ENCODE data around the gene SUCO.

The SUCO gene

GRCh38 chr1:172628401-172628800 is 95.5 kb downstream of the SUCO start:
- Mint-ChIP-seq H3K27me3 (peaks cover 6% of the 10 kb centered on the region), H3K4me3 (no peak overlapping the region), H3K9me3 (ENCODE audit: low read depth) (no peaks in the 10 kb centered on the region), H3K27ac (no peak overlapping the region), H3K4me1 (ENCODE audit: low read depth) (peaks cover 41% of the 10 kb centered on the region), H3K36me3 (peaks cover 2% of the 10 kb centered on the region)

GRCh38 chr1:172629170-172629569 is 96.2 kb downstream of the SUCO start:
- Mint-ChIP-seq H3K9me3 (ENCODE audit: low read depth) (no peaks in the 10 kb centered on the region), H3K4me1 (ENCODE audit: low read depth) (peaks cover 41% of the 10 kb centered on the region), H3K27ac (peak overlapping the region; percentile 55), H3K4me3 (no peak overlapping the region), H3K27me3 (peaks cover 6% of the 10 kb centered on the region), H3K36me3 (peaks cover 2% of the 10 kb centered on the region)

- peaks cover 41% of the 10 kb centered on the region for H3K4me1 Mint-ChIP-seq (ENCODE audit: low read depth)
- H3K4me3 Mint-ChIP-seq, result no peak overlapping the region
- H3K27ac Mint-ChIP-seq, result peak overlapping the region; percentile 55
- no peaks in the 10 kb centered on the region for H3K9me3 Mint-ChIP-seq (ENCODE audit: low read depth)
- peaks cover 2% of the 10 kb centered on the region for H3K36me3 Mint-ChIP-seq
- peaks cover 6% of the 10 kb centered on the region for H3K27me3 Mint-ChIP-seq
Measured at GRCh38 chr1:172629638-172630037, 96.7 kb downstream of the SUCO start.

- H3K9me3 Mint-ChIP-seq (ENCODE audit: low read depth), result no peaks in the 10 kb centered on the region
- no peak overlapping the region for H3K4me3 Mint-ChIP-seq
- H3K36me3 Mint-ChIP-seq, result peaks cover 2% of the 10 kb centered on the region
- peaks cover 41% of the 10 kb centered on the region for H3K4me1 Mint-ChIP-seq (ENCODE audit: low read depth)
- H3K27ac Mint-ChIP-seq, result peak overlapping the region; percentile 3
- peaks cover 6% of the 10 kb centered on the region for H3K27me3 Mint-ChIP-seq
Measured at GRCh38 chr1:172630056-172630818, 97.3 kb downstream of the SUCO start.

GRCh38 chr1:172630868-172631267 is 97.9 kb downstream of the SUCO start:
- H3K27me3 Mint-ChIP-seq, result peaks cover 4% of the 10 kb centered on the region
- no peaks in the 10 kb centered on the region for H3K9me3 Mint-ChIP-seq (ENCODE audit: low read depth)
- H3K4me3 Mint-ChIP-seq, result no peak overlapping the region
- peak overlapping the region; percentile 13 for H3K27ac Mint-ChIP-seq
- peaks cover 41% of the 10 kb centered on the region for H3K4me1 Mint-ChIP-seq (ENCODE audit: low read depth)
- H3K36me3 Mint-ChIP-seq, result peaks cover 2% of the 10 kb centered on the region

GRCh38 chr1:172637522-172637921 is 104.6 kb downstream of the SUCO start:
- H3K9me3 Mint-ChIP-seq (ENCODE audit: low read depth), result peaks cover 7% of the 10 kb centered on the region
- H3K27me3 Mint-ChIP-seq, result no peaks in the 10 kb centered on the region
- peaks cover 6% of the 10 kb centered on the region for H3K36me3 Mint-ChIP-seq
- H3K27ac Mint-ChIP-seq, result peak overlapping the region; percentile 100
- peak overlapping the region; percentile 64 for H3K4me3 Mint-ChIP-seq
- peaks cover 64% of the 10 kb centered on the region for H3K4me1 Mint-ChIP-seq (ENCODE audit: low read depth)

GRCh38 chr1:172638249-172638648 is 105.3 kb downstream of the SUCO start:
- Mint-ChIP-seq H3K27me3 (no peaks in the 10 kb centered on the region), H3K9me3 (ENCODE audit: low read depth) (peaks cover 7% of the 10 kb centered on the region), H3K27ac (peak overlapping the region; percentile 100), H3K4me1 (ENCODE audit: low read depth) (peaks cover 69% of the 10 kb centered on the region), H3K4me3 (peak overlapping the region; percentile 71), H3K36me3 (peaks cover 6% of the 10 kb centered on the region)

GRCh38 chr1:172638885-172639831 is 106.2 kb downstream of the SUCO start:
- Mint-ChIP-seq H3K36me3 (peaks cover 6% of the 10 kb centered on the region), H3K4me1 (ENCODE audit: low read depth) (peaks cover 78% of the 10 kb centered on the region), H3K27ac (peak overlapping the region; percentile 100), H3K9me3 (ENCODE audit: low read depth) (peaks cover 7% of the 10 kb centered on the region), H3K4me3 (peak overlapping the region; percentile 71), H3K27me3 (no peaks in the 10 kb centered on the region)

- Mint-ChIP-seq H3K27ac (peak overlapping the region; percentile 100), H3K36me3 (peaks cover 6% of the 10 kb centered on the region), H3K9me3 (ENCODE audit: low read depth) (peaks cover 7% of the 10 kb centered on the region), H3K27me3 (peaks cover 2% of the 10 kb centered on the region), H3K4me1 (ENCODE audit: low read depth) (peaks cover 88% of the 10 kb centered on the region), H3K4me3 (peak overlapping the region; percentile 71)
Measured at GRCh38 chr1:172640111-172640510, 107.2 kb downstream of the SUCO start.

- H3K27ac Mint-ChIP-seq, result peak overlapping the region; percentile 100
- peaks cover 2% of the 10 kb centered on the region for H3K27me3 Mint-ChIP-seq
- H3K36me3 Mint-ChIP-seq, result peaks cover 6% of the 10 kb centered on the region
- H3K4me1 Mint-ChIP-seq (ENCODE audit: low read depth), result peaks cover 97% of the 10 kb centered on the region
- H3K9me3 Mint-ChIP-seq (ENCODE audit: low read depth), result peaks cover 7% of the 10 kb centered on the region
- H3K4me3 Mint-ChIP-seq, result peak overlapping the region; percentile 36
Measured at GRCh38 chr1:172641492-172641891, 108.5 kb downstream of the SUCO start.

GRCh38 chr1:172642970-172643369 is 110.0 kb downstream of the SUCO start:
- H3K27ac Mint-ChIP-seq, result peak overlapping the region; percentile 46
- no peaks in the 10 kb centered on the region for H3K36me3 Mint-ChIP-seq
- peak overlapping the region; percentile 43 for H3K4me3 Mint-ChIP-seq
- H3K9me3 Mint-ChIP-seq (ENCODE audit: low read depth), result no peaks in the 10 kb centered on the region
- H3K4me1 Mint-ChIP-seq (ENCODE audit: low read depth), result peaks cover 99% of the 10 kb centered on the region
- peaks cover 2% of the 10 kb centered on the region for H3K27me3 Mint-ChIP-seq

GRCh38 chr1:172646653-172647052 is 113.7 kb downstream of the SUCO start:
- Mint-ChIP-seq H3K36me3 (no peaks in the 10 kb centered on the region), H3K27ac (peak overlapping the region; percentile 84), H3K9me3 (ENCODE audit: low read depth) (no peaks in the 10 kb centered on the region), H3K4me1 (ENCODE audit: low read depth) (peaks cover 73% of the 10 kb centered on the region), H3K27me3 (peaks cover 2% of the 10 kb centered on the region), H3K4me3 (no peak overlapping the region)

GRCh38 chr1:172647110-172647564 is 114.2 kb downstream of the SUCO start:
- no peaks in the 10 kb centered on the region for H3K36me3 Mint-ChIP-seq
- H3K4me1 Mint-ChIP-seq (ENCODE audit: low read depth), result peaks cover 68% of the 10 kb centered on the region
- H3K9me3 Mint-ChIP-seq (ENCODE audit: low read depth), result no peaks in the 10 kb centered on the region
- H3K27ac Mint-ChIP-seq, result peak overlapping the region; percentile 84
- peaks cover 2% of the 10 kb centered on the region for H3K27me3 Mint-ChIP-seq
- peak overlapping the region; percentile 27 for H3K4me3 Mint-ChIP-seq

- Mint-ChIP-seq H3K27ac (peak overlapping the region; percentile 84), H3K9me3 (ENCODE audit: low read depth) (no peaks in the 10 kb centered on the region), H3K27me3 (peaks cover 2% of the 10 kb centered on the region), H3K4me1 (ENCODE audit: low read depth) (peaks cover 62% of the 10 kb centered on the region), H3K4me3 (peak overlapping the region; percentile 42), H3K36me3 (no peaks in the 10 kb centered on the region)
Measured at GRCh38 chr1:172647987-172648386, 115.0 kb downstream of the SUCO start.

Measured in activated naive CD8-positive, alpha-beta T cell (primary cell).